ENCODE data around the gene ANKK1.

The ANKK1 gene

DNA sequence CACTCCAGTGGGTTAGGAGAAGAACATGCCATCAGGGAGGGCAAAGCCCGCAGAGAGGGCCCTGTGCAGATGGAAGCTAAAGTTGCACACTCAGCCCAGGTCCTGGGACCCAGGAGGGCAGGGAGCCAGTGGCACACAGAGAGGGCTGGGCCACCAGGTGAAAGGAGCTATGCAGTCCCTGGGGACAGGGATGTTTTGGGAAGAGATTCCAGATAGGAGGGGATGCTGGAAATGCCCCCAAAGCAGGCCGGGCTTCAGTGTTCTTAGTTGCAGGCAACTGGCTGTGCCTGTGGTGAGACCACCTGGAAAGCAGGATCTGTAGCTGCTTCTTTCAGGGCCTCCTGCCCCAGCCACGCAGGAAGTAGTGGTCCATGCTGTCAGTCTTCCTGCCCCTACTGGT is 19.6 kb downstream of the ANKK1 start:
- no peak for DNase-seq

DNA sequence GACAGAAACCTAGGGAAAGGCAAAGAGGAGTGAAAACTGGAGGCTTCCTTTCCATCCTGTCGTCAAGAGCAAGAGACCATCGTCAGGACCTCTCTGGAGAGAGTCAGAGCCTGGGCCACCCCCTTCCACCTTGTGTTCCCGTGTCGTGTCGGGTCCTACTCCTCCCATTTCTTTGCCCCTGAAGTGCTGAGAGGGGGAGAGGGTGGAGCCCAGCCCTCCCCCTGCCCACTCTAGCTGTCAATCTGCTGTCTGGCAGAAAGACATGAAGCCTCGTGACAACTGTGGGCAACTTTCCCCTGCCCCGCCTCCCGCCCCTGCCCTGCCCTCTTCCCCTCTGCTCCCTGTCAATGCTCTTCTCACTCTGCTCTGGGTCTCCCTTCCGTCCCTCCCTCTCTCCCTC is 20.6 kb downstream of the ANKK1 start:
- peak in 4 of 56 donors; percentile 10 to 28 (median 20) for DNase-seq

DNA sequence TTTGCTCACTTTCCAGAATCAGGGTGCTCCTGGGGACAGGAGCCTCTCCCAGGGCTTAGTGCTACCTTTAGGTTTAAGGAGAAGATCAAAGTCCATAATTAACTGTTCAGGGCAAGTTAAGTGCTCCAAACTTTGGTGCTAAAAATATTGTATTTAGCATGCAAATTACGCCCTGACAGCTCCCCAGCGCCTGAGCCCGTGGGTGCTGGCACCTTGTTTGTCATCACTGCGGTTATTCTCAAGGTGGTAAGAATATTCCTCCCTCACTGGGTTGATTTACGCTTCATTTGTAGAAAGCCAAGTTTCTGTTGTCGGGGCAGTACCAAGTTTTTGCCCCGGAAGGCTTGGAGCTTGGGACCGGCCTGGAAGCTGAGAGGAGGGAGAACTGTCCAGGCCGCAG is 21.3 kb downstream of the ANKK1 start:
- peak in 8 of 56 donors; percentile 9 to 52 (median 28) for DNase-seq

DNA sequence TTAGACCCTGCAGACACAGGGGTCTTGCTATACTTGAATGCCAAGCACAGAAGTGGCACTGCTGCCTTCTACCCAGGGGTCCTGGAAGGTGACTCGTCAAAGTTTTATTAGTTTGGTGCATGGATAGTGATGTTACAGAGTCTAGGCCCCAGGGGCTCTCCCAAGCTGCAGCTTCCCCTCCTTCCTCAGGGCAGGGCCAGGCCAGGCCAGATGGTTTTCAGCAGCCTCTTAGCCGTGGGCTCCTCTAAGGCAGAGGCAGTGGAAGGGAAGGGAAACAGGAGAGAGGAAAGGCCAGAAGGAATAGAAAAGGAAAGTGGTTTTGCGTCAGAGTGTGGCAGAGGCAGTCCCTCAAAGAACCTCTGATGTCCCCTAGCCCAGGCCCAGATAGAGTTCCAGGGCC is 21.9 kb downstream of the ANKK1 start:
- no peak for DNase-seq

DNA sequence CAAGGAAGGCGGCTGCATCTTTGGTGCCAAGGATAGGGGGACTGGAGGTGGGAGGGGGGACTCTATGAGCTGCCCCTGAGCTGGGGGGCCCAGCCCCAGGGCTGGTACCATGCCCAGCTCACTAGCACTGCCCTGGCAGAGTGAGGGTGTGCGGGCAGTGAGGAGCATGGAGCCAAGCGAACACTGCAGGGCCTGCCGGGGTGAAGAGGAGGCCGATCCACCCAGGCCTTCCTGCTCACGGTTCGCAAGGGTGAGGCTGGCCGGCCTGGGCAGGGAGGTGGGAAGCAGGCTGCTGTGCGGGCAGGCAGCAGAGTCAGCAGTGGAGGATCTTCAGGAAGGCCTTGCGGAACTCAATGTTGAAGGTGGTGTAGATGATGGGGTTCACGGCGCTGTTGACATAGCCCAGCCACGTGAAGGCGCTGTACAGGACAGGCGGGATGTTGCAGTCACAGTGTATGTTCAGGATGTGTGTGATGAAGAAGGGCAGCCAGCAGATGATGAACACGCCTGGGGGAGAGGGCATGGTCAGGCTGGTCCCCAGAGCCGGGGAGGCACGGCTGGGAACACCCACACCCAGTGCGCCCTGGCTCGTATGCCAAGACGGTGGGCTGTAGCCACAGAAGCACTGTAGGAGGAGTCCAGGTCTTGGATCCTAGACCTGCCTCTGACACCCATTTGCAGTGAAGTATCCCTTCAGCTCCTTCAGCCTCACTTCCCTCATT is 23.0 kb downstream of the ANKK1 start:
- no peak for DNase-seq

DNA sequence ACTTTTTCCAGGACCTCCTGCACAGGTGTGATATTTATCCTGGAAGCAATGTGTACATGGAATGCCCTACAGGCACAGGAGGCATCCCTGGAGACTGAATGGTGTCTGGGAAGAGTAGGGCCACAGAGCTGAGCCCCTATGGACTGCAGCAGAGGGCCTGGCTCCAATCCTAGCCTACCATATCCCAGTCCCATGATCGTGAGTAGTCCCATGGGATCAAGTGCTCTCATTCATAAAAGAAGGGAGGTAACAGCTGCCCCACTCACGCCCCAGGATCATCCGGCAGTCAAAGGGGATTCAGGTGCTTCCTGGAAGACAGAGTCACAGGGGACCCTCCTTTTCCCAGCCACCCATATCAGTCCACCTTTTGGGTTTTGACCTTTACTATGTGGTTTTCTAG is 24.0 kb downstream of the ANKK1 start:
- no peak for DNase-seq

DNA sequence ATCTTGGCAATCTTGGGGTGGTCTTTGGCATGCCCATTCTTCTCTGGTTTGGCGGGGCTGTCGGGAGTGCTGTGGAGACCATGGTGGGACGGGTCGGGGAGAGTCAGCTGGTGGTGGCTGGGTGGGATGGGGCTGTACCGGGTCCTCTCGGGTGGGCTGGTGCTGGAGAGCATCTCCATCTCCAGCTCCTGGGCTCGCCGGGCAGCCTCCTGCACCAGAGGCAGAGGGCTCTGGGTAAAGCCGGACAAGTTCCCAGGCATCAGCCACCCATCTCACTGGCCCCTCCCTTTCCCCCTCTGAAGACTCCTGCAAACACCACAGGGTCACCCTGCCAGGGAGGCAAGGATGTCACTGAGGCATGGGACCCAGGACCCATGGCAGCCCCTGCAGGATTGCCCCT is 25.1 kb downstream of the ANKK1 start:
- DNase-seq, result no peak

DNA sequence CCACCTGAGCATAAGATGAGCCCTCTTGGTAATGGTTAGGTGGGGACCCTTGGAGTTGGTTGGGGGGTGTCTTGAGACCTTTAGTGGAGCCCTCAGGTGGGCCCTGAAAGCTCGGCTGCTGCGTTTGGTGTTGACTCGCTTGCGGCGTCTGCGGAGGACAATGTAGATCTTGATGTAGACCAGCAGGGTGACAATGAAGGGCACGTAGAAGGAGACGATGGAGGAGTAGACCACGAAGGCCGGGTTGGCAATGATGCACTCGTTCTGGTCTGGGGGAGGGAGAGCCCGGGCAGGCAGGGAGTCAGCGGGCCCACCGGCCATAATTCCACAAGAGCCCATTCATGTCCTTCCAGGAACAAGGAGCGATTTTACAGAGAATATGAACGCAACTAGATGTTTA is 27.8 kb downstream of the ANKK1 start:
- DNase-seq, result no peak

DNA sequence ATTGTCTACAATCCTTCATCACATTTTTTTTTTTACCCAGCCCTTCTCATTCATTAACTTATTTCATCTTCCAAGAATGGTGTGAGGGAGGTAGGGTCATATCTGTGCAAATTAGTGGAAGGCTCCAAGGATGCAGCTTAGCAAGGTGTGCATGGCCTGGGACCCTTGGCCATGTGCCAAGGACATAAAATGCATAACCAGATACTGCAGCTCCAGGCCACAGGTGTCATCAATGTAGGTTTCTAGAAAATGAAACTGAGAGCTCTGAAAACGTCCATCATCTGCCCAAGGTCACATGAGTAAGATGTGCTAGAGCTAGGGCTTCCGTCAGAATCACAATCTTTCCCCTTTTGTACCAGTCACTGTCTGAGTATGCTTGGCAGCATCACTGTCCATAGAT is 29.8 kb downstream of the ANKK1 start:
- DNase-seq, result no peak

DNA sequence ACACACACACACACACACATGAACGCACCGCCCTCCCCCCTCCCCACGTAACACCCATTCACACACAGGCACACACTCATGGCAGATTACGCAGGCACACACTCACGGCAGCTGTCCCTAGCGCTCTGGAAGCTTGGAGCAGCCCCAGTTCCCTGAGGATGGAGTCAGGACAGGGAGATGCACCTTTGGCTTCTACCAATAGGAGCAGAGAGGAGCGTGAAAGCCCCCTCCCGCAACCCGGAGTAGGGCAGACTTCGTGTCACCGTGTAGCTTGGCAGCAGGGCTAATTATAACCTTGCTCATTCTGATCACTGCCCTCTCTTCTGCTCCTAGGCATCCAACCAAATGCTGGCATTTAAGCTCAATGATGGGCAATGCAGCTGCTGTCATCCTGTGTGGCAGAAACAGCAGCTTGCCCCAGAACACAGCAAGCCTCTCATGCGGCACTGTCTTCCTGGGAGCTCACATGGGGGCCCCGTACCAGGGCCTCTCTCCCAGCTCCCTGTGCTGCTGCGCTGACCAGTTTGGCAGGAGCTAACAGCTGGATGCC is 31.9 kb downstream of the ANKK1 start:
- peak in 4 of 56 donors; percentile 18 to 34 (median 28) for DNase-seq

DNA sequence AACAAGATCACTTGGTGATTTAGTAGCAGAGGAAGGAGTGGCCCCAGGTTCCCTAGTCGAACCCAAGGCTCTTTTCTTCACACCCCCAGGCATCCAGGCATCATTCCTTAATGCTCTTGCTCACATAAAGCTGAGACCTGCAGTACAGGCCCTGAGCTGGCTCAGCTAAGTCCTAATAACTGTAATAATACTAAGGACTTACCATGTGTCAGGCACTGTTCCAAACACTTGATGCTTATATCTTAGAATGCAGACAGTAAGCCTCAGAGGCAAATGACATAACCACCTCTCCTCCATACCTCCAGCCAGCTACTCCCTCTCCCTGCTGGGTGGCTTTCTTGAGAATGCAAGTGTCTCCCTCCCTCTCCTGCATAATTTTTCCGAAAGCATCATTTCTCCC is 33.2 kb downstream of the ANKK1 start:
- no peak for DNase-seq

DNA sequence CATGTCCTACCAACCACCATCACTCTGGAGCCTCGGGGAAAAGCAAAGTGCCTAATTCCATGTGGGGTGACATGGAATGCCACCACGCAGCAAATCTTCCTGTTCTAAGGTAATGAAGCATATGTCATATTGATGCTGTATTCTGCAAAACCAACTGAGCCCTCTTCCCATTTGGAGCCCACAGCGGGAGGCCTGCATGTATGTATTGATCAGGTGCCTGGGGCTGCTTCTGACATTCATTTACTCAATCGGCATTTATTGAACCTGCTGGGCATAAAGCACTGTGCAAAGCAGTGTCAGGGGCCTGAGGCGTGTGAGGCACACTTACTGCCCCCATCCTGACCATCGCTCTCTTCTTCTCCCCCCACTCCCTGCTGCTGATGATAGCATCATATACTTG is 39.1 kb downstream of the ANKK1 start:
- no peak for DNase-seq

DNA sequence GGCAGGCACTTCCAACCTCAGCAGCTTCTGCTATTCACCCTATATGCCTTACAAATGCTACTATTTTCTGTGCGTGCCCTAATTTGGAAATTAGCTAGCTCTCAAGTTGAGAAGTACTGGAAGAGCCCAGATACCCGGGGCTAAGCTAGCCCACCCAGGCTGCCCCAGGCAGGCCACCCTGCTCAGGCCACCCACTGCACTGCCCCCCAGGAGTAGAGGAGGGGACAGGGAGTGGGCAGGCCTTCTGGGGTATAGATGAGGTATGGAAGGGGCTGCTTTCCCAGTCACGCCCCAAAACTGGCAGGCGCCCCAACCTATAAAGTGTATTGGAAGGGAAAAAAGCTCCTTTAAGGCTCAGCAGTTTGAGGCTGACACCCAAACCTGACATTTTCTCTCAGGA is 44.2 kb downstream of the ANKK1 start:
- DNase-seq, result no peak

DNA sequence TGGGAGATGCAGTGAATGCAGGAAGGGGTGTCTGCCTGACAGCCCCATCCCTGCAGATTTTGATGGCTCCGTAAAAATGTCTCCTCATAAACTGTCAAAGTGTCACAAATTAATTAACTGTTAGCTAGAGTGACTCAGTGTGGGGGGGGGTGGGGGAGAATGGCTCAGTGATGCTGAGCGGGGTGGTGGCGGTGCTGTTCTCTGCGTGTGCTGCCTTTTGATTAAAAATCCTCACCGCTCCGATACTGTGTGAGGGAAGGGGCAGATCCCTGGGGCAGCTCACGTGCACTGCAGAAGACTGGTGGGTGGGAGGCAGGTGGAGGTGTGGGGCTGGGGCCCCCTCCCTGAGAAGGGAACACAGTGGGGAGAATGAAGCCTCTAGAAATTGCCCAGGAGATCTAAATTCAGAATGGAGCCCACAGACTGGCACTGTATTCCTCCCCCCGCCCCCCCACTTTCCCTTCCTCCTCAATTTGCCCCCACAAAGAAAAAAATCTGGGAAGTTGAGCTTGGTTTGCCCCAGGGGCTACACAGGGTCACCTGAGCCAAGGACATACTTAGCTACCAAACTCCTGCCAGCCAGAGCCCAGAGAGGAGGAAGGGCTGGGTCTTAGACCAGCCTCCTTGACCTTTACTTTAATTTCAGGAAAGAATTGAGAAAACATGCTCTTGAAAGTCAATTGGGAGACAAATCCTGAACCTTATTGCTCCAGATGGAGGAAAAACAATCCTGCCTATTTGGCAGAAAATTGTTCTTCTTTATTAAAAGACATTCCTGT is 47.8 kb downstream of the ANKK1 start:
- peak in 29 of 56 donors; percentile 13 to 76 (median 38) for DNase-seq

DNA sequence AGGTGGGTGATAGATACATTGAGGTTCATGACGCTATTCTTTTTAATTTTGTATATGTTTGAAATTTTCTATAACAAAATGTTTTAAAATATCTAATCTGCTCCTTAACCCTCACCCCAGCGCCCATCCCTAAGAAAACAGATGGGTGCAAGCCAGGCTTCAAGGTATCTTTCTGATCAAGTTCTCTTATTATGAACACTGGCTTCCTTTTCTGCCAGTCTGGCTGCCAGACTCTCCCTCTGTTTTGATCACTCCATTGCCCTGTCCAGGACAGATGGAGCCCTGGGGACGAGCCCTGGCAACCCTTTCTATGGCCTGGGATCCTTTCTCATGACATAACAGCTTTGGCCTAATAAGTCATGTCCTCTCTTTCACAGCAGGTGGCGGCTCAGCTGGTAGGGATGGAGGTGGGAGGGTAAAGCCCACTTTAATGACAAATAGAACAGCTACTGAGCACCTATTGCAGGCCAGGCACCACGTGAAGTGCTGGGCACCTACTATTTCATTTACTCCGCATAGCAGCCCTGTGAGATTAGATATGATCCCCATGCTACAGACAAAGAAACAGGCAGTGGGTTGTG is 49.2 kb downstream of the ANKK1 start:
- DNase-seq, result no peak

DNA sequence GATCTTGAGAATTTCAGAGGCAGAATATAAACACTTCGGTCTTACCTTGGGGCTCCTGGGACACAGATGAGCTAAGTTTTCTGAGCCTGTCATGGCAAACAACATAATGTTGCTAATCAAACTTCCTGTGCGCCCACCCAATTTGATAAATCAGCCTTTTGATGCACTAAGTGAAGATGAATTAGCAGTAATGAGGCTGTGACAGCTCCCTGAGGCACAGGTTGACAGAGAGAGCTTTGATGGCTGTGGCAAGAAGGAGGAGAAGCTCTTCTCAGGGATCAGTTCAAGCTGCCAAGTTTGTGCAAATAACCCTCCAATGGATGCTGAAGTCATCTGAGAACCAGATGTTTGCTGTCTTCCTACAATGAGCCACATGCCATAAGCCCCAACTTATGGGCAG is 53.2 kb downstream of the ANKK1 start:
- DNase-seq, result peak in 13 of 56 donors; percentile 11 to 60 (median 33)

DNA sequence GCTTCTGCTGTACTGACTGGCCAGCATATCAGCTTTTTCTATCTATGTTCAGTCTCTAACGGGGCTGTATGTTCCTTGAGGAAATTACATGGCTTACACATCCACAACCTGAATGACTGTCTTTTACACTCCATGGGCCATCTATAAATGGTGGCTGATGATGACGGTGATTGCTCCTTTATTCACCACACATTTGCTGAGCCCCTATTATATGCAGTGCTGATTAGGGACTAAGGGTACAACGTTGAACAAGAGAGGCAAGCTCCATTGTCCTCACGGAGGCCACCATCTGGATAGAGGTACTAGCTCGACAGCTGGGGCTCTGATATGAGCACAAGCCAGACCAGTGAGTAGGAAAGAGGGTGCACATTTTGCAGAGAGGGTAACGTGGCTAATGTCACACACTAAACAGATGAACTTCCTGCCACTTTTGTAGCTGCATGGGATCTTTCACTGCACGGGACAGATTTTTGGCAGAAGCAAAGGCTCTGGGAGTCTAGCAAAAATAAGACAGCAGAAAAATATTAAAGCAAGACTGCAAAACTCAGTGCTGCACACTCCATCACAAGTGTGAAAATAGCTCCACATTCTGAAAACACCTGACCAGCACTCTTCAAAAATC is 57.0 kb downstream of the ANKK1 start:
- DNase-seq, result no peak

DNA sequence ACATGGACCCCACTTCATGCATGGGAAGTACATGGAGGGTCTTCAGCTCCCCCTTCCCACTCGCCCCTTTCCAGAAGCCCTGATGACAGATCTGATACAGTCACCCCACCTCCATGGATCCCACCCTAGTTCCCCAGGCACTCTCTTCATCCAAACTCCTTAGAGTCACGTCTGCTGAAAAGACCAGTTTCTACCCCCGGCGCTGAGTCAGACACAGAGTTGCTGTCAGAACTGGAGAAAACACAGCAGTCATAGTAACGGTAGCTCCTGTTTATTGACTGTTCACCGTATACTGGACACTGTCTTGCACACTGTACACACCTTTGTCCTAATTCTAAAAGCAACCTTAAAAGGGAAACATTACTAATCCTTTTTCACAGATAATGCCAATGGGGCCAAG is 58.5 kb downstream of the ANKK1 start:
- DNase-seq, result peak in 1 of 56 donors; percentile 16

DNA sequence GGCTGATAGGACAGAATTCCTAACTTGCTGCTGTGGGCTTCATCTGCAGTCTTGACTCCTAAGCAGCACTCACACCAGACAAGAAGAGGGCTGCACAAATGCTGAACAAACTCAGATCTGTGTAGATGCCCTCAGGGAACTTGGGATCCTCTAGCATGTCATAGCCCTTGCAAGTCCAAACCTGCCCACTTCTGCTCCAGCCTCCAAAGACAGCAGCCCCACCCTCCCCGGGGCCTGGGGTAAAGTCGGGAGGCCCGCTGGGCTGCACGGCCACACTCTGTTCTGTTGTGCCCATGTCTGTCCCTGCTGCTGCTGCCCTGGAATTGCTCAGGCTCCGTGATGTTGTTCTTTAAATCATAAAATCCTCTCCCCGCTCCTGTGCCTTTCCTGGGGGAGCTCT is 59.4 kb downstream of the ANKK1 start:
- DNase-seq, result no peak

DNA sequence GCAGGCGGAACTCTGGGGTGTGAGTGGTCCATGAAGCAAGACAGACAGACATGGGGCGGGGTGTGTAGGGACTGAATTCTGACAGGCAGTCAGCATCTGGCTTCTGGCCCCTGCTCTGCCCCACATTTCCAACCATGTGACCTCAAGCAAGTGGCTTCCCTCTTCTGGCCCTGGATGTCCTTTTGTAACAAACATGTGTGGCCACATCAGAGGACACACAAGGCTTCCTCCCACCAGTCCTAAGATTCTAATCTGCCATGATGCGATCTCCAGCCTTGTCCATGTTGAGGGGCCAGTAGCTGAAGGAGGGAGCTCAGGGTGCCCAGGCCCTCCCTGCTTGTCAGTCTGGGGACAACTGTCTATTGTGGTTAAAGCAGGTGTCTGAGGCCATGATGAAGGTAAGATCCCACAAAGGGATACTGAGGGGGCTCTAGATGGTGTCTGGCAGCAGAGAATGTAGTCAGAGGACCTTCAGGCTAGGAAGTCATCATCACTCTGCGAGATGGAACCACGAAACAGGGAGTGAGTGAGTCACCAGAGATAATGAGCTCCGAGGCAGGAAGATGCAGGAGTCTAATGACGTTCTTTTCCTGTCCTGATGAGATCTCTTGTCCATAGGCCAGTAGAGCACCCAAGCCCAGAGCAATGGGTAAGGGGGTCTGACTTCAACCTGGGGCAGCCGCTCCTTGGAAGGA is 60.2 kb downstream of the ANKK1 start:
- peak in 6 of 56 donors; percentile 11 to 56 (median 38) for DNase-seq

DNA sequence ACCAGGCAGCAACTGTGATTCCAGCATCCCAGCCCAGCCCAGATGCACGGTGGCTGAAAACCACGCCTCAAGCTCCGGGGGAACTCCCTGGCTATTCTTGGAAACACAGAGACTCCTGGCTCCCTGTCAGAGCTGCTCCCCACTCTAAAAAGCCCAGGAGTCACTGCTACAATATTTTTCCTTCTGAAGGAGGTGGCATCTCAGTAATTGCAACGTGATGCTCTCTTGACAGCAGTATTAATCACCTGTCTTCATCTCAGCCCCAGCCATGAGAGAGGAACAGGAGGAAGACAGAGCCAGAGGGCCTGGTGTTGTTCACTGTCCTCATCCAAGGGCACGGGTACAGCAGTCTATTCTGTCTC is 60.7 kb downstream of the ANKK1 start:
- peak in 19 of 56 donors; percentile 13 to 60 (median 41) for DNase-seq
